Central memory CD8-positive, alpha-beta T cell (primary cell): Measurements from ENCODE around the gene KRT82.

Experiments used
- ATAC-seq: fragments of 150-1000 bp; cut with Tn5 transposase; replicated peaks from 2 replicates; pipeline ENCODE4 v1.10.0; 2022; ENCODE audit warnings: mild to moderate bottlenecking, moderate FRiP score, moderate number of reproducible peaks; ENCODE audit not compliant: poor library complexity, severe bottlenecking; ENCODE audit errors: extremely low read depth
- DNase-seq, 2 donors: peaks; one replicate each; pipeline ENCODE4 v3.0.0; 2021; ENCODE audit warnings: low spot score in 2 of 2
- H3K27ac Mint-ChIP-seq: one replicate; pipeline ENCODE4 v1.8.0; 2022; ENCODE audit warnings: low read depth, mild to moderate bottlenecking, moderate library complexity, mixed read lengths
- H3K27me3 Mint-ChIP-seq: one replicate; pipeline ENCODE4 v1.8.0; 2022; ENCODE audit warnings: mixed read lengths
- H3K36me3 Mint-ChIP-seq: one replicate; pipeline ENCODE4 v1.8.0; 2022; ENCODE audit warnings: mild to moderate bottlenecking, moderate library complexity, mixed read lengths; ENCODE audit not compliant: insufficient read depth
- H3K4me1 Mint-ChIP-seq: one replicate; pipeline ENCODE4 v1.8.0; 2022; ENCODE audit warnings: mixed read lengths
- H3K4me3 Mint-ChIP-seq: one replicate; pipeline ENCODE4 v1.8.0; 2022; ENCODE audit warnings: mild to moderate bottlenecking, moderate library complexity, mixed read lengths
- H3K9me3 Mint-ChIP-seq: one replicate; pipeline ENCODE4 v1.8.0; 2022; ENCODE audit warnings: mixed read lengths

The KRT82 gene

DNA sequence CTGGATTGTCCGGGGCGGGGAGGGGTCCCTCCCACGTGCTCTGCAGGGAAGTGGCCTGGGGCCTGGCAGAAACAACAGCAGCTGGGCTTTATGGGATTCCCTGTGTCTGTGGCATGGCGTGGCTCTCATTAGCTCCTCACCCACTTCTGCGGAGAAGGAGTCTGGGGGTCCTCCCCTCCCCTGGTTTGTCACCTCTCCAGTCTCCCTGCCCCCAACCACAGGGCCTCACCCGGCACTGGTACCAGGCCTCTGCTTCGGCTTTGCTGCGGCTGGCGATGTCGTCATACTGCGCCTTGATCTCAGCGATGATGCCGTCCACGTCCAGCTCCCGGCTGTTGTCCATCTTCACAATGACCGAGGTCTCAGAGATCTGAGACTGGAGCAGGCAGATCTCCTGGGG is 6.4 kb downstream of the KRT82 start:
- no peak overlapping the region for H3K27ac Mint-ChIP-seq
- peaks cover 64% of the 10 kb centered on the region for H3K27me3 Mint-ChIP-seq
- H3K36me3 Mint-ChIP-seq: no peaks in the 10 kb centered on the region

DNA sequence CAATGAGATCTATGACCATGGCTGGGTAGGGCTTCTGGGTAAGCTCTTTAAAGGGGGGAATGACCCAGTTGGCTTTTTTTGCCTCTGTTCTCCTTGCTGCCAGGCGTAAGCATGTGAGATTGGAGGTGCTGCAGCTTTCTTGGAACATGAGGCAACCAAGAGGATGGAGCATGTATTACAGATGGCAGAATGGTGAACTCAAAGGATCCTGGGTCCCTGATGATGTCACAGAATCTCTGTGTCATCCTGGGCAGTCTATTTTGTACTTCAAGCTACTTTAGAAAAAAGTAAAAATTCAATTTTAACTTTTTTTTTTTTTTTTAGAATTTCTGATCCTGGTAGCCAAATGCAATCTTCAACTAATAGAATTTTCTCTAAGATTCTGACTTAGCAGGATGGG is 8.0 kb downstream of the KRT82 start:
- no peaks in the 10 kb centered on the region for H3K4me1 Mint-ChIP-seq
- no peak overlapping the region for H3K4me3 Mint-ChIP-seq
- DNase-seq (no peak), ATAC-seq (no peak)
- H3K27me3 Mint-ChIP-seq: peaks cover 72% of the 10 kb centered on the region
- H3K9me3 Mint-ChIP-seq: no peaks in the 10 kb centered on the region
- H3K36me3 Mint-ChIP-seq: no peaks in the 10 kb centered on the region
- no peak overlapping the region for H3K27ac Mint-ChIP-seq

More for the DNA sequence above, 6.4 kb downstream of the KRT82 start:
- Mint-ChIP-seq H3K4me1 (no peaks in the 10 kb centered on the region), H3K4me3 (no peak overlapping the region), H3K9me3 (no peaks in the 10 kb centered on the region)
- no peak for ATAC-seq
- DNase-seq: no peak

- peaks cover 59% of the 10 kb centered on the region for H3K27me3 Mint-ChIP-seq
- no peaks in the 10 kb centered on the region for H3K9me3 Mint-ChIP-seq
- no peak overlapping the region for H3K27ac Mint-ChIP-seq
- H3K4me3 Mint-ChIP-seq: no peak overlapping the region
- no peak for DNase-seq
- ATAC-seq: no peak
- H3K36me3 Mint-ChIP-seq: no peaks in the 10 kb centered on the region
- H3K4me1 Mint-ChIP-seq: no peaks in the 10 kb centered on the region
These were observed 9.5 kb downstream of the KRT82 start for GRCh38 chr12:52396656-52397055.

DNA sequence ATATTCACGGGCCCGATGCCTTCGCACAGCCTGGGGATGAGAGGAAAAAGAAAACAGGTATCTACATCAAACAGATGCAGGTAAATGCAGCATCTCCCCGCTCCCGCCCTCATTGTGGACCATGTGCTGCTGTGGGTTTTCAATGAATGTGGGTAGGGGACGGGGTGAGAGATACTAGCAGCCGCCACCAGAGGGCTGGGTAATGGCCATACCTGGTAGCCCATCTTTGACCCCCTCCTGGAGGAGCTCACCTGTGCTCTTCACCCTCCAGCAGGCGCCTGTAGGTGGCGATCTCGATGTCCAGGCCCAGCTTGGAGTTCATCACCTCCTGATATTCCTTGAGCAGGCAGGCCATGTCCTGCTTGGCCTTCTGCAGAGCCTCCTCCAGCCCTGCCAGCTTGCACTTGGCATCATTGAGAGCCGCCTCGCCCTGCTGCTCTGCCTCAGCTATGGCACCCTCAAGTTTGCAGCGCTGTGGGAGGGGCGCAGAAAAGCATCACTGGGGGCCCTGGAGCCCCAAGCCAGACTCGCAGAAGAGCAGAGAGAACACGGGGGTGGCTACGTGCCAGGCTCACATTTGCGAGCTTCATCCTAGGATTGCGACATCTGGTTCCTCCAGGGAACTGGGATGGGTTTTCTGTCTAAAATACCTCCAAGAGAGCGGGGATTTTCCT is 10.2 kb downstream of the KRT82 start:
- DNase-seq (no peak), ATAC-seq (no peak)
- Mint-ChIP-seq H3K4me1 (no peaks in the 10 kb centered on the region), H3K27ac (no peak overlapping the region), H3K4me3 (no peak overlapping the region), H3K36me3 (no peaks in the 10 kb centered on the region), H3K9me3 (no peaks in the 10 kb centered on the region), H3K27me3 (peaks cover 56% of the 10 kb centered on the region)

GRCh38 chr12:52394836-52395405 is 11.2 kb downstream of the KRT82 start:
- Mint-ChIP-seq H3K4me3 (no peak overlapping the region), H3K36me3 (no peaks in the 10 kb centered on the region), H3K9me3 (no peaks in the 10 kb centered on the region), H3K4me1 (no peaks in the 10 kb centered on the region), H3K27ac (no peak overlapping the region), H3K27me3 (peaks cover 46% of the 10 kb centered on the region)
- no peak for ATAC-seq
- no peak for DNase-seq

DNA sequence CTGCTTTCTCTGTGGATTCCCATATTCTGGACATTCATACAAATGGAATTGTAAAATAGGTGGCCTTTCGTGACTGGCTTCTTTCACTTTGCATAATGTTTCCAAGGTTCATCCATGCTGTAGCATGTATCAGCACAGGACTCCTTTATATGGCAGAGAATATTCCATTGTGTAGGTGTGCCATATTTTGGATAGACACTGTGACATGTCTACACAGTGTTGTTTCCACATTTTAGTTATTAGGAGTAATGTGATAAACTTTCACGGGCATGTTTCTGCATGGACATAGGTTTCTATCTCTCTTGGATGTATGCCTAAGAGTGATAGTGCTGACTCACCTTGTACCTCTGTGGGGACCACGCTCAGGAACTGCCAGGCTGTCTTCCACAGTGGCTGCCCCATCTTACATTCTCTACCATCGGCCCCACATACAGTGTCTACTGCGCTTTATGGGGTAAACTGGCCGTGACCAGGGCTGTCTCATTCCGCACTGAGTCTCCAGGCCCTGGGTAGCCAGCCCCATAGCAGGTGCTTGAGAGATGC is 13.6 kb downstream of the KRT82 start:
- no peaks in the 10 kb centered on the region for H3K36me3 Mint-ChIP-seq
- no peaks in the 10 kb centered on the region for H3K9me3 Mint-ChIP-seq
- ATAC-seq (no peak), DNase-seq (no peak)
- peaks cover 36% of the 10 kb centered on the region for H3K27me3 Mint-ChIP-seq
- H3K4me3 Mint-ChIP-seq: no peak overlapping the region
- no peak overlapping the region for H3K27ac Mint-ChIP-seq
- no peaks in the 10 kb centered on the region for H3K4me1 Mint-ChIP-seq

DNA sequence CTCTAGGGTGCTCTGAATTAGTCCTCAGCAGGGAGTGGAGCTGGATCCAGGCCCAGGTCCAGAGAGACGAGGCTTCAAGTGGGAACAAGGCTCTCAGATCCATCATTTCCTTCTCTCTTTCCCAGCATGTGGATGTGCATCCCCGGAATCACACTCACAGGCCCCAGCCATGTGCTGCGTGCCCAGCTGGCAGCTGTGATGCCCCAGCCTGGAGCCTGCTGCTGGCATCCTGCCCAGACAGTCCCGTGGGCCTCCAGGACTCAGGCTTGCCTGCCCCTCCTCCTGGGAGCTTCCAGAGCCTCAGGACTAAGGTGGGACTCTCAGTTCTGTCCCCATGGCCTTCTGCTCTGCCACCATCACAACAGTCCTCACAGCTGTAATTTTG is 14.5 kb downstream of the KRT82 start:
- ATAC-seq: no peak

DNA sequence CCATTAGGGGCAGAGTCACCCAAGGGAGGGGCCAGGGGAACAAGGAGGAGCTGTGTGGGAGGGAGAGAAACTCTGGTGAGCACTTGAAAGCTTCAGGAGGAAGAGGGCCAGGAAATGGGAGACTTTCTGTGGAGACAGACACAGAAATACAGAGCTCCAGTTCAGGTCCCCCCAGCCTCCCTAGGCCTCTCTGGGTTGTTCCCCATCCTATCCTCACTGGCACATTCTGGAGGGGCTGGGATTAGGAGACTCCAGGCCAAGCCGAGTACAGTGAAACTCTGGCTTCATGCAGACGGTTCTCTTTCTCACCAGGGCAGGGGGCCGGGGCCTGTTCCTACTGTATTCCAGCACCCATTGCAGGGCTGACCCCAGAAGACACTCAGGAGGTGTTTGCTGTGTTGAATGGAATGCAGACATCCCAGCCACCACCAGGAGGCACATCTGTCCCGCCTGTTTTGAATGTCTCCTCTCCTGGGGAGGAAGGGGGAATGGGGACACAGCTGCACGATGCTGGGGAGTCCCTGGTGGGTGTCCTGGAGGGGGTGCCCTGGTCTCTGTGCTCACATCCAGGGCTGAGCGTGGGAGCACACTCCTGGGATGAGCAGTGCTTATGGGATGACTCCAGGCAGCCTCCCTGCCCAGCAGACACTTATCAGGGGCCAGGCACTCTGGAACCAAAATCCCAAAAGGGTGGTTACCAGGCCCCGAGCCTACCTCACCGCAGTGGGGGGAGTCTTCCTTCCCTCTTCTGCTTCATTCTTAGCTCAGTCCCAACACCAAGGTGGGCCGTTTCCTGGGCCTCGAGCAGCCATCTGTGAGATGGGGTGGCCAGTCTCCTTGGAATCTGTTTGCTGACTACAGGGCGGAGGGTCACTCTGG is 15.2 kb downstream of the KRT82 start:
- no peak for DNase-seq
- Mint-ChIP-seq H3K27me3 (peaks cover 21% of the 10 kb centered on the region), H3K9me3 (no peaks in the 10 kb centered on the region), H3K36me3 (no peaks in the 10 kb centered on the region), H3K27ac (no peak overlapping the region), H3K4me3 (no peak overlapping the region), H3K4me1 (no peaks in the 10 kb centered on the region)
- no peak for ATAC-seq

More for the DNA sequence above, 14.5 kb downstream of the KRT82 start:
- no peak for DNase-seq
- Mint-ChIP-seq H3K9me3 (no peaks in the 10 kb centered on the region), H3K4me3 (no peak overlapping the region), H3K4me1 (no peaks in the 10 kb centered on the region), H3K36me3 (no peaks in the 10 kb centered on the region), H3K27me3 (peaks cover 26% of the 10 kb centered on the region), H3K27ac (no peak overlapping the region)

GRCh38 chr12:52389313-52390207 is 16.6 kb downstream of the KRT82 start:
- DNase-seq: no peak

GRCh38 chr12:52387859-52388258 is 18.3 kb downstream of the KRT82 start:
- H3K27ac Mint-ChIP-seq: no peak overlapping the region
- H3K27me3 Mint-ChIP-seq: no peaks in the 10 kb centered on the region
- no peaks in the 10 kb centered on the region for H3K9me3 Mint-ChIP-seq
- ATAC-seq (no peak), DNase-seq (no peak)
- no peak overlapping the region for H3K4me3 Mint-ChIP-seq
- H3K36me3 Mint-ChIP-seq: no peaks in the 10 kb centered on the region
- peaks cover 5% of the 10 kb centered on the region for H3K4me1 Mint-ChIP-seq

More at GRCh38 chr12:52389313-52390207, 16.6 kb downstream of the KRT82 start:
- Mint-ChIP-seq H3K4me3 (no peak overlapping the region), H3K9me3 (no peaks in the 10 kb centered on the region), H3K4me1 (no peaks in the 10 kb centered on the region), H3K36me3 (no peaks in the 10 kb centered on the region), H3K27ac (no peak overlapping the region), H3K27me3 (peaks cover 7% of the 10 kb centered on the region)
- no peak for ATAC-seq

DNA sequence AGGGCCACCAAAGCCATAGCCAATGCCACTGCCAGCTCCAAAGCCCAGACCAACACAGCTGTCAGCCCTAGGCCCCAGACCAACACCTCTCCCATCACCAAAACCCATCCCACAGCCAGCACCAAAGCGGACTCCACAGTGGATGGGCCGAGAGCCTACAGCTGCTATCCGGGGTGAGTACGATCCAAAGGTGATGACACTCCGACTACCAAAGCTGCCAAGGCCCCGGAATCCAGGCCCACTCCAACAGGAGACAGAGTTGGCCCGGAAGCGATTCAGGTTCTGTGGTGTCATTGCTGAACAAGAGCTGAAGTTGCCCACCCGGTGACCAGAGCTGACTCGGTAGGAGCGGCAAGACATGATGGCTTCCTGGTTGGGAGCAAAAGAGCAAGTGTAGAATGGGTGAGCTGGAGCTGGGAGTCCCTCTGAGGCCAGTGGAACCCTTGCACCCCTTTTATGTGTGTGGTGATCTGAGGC is 20.9 kb downstream of the KRT82 start, which contains the start of gene KRT84:
TSS of gene KRT84 (minus strand) at position 427 of the 477 bp plus-strand sequence. CDS start at position 360, 67 bp downstream.
- no peak for ATAC-seq
- H3K4me3 Mint-ChIP-seq: no peak within 1 kb of the TSS

DNA sequence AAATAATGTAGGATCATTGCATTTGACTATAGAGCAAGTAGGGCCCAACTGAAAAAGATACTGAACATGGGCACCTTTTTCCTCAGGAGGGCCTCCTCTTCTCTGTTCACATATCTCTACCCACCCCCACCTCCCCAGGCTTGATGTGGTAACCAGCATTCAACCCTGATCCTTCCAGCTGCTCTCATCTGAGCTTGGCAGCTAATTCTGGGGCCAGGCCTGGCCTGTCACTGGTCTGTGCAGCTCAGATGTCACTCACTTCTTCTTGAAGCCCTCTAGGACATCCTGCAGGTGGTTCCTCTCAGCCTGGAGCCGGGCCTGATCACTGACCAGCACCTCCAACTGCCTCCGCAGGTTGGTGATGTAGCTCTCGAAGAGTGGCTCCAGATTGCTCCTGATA is 22.8 kb downstream of the KRT82 start:
- H3K9me3 Mint-ChIP-seq: no peaks in the 10 kb centered on the region

More for the DNA sequence above, 20.9 kb downstream of the KRT82 start, which contains the start of gene KRT84:
- no peak for DNase-seq
- Mint-ChIP-seq H3K27ac (no peak within 1 kb of the TSS), H3K9me3 (no peaks in the 10 kb centered on the region), H3K27me3 (no peaks in the 10 kb centered on the region), H3K36me3 (no peaks in the 10 kb centered on the region), H3K4me1 (peaks cover 9% of the 10 kb centered on the region)

More for the DNA sequence above, 22.8 kb downstream of the KRT82 start:
- Mint-ChIP-seq H3K27me3 (peaks cover 10% of the 10 kb centered on the region), H3K27ac (no peak overlapping the region), H3K4me3 (no peak overlapping the region), H3K36me3 (no peaks in the 10 kb centered on the region), H3K4me1 (peaks cover 9% of the 10 kb centered on the region)
- DNase-seq (no peak), ATAC-seq (no peak)
